HS-5 (cell line): ENCODE data around the gene CEP250.
A peak's percentile ranks its signal among the peaks of the same experiment; 100 is the strongest.

Experiments
- DNase-seq: peaks from one replicate; pipeline ENCODE4 v3.0.0-alpha.2; 2012; ENCODE audit warnings: low read depth

The CEP250 gene

DNA sequence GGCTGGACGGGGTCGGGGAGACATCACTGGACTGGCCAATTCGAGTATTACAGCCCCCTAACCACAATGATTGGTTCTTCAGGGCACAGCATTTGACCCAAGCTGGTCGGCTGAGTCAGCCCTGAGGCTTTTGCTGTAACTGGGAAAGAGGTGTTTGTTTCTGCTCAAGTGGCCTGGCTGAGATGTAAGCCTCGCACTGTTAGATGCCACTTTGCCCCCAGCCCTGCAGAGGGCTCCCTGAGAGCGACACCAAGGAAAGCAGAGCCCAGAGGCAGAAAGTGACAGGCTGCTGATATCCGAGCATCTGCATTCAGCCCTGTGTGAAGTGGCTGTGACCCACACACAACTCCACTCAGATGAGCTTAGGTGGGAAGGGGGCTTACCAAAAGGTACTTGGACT lies 105.9 kb downstream of the CEP250 start:
- DNase-seq: peak; percentile 4

DNA sequence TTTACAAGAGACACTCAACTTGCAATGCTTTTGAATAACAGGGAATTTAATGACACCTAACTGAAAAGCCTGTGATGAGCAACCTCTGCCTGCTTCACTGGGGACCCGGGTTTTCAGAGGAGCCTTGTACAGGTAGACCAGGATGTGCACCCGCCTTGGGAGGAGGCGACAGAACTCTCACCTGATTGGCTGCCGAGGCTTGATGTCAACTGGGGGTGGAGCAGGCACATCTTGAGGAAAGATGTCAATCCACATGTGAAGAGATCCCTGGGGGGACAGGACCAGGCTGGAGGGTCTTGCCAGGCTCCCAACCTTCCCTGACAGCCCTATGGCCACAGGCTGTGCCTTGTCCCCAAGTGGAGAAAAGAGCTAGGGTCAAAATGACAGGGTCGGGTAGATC lies 106.3 kb downstream of the CEP250 start:
- no peak for DNase-seq

DNA sequence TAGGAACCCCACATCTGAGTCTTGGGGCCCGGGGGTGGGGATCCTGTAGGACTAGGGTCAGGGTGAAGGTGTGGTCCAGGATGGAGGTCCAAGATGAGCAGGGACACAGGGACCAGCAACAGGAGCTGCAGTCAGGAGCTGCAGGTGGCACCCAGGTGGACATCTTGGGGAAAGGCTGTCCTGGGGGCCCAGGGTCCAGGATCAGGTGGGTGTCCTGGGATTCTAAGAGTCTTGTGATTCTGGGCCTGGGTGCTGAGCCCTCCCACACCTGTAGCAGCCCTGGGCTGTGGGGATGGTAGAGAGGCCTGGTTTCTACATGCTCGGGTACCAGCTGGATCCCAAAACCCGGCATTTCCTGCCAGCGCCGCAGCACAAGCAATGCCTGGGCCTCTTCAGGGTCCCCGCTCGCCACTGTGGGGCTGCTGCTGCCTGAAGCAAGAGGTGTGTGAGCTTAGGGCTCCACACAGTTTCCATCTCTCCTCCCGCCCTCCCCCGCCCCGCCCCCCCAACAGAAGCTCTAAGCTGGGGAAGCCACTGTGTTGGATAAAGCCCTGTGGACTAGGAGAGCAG lies 107.2 kb downstream of the CEP250 start:
- DNase-seq: no peak

DNA sequence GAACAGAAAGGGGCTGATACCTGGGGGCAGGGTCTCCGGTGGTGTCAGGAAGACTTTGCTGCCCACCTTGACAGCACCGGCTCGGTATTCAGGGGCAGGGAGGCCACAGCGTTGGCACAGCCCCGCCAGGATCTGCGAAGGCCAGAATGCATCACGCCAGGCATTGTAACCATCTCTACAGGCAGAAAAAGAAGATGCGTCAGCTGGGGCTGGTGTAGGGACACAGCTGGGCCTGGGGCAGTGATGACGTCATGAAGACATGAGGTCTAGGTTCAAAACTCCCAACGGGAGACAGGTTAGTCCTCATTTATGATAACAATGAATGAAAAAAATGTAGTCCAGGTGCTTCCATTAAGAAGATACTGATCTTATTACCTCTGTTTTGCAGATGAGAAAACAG lies 108.4 kb downstream of the CEP250 start:
- DNase-seq: no peak

DNA sequence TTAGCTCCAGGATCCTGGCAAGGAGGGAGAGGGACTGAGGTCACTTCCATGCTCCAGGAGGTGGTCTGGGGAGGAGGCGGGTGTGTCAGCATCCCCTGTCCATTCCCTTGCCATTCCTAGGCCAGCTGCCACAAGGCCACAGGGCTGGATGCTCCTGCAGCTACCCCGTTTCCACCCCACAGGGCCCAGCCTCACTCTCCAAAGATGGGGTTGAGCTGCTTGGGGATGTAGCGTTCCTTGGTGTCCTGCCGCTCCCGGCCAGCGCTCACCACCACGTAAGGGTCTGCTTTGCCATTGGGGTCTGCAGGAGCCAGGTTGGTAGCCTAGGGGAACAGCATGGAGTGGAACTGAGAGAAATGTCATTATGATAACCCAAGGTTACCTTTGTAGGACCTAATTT lies 109.5 kb downstream of the CEP250 start:
- no peak for DNase-seq

DNA sequence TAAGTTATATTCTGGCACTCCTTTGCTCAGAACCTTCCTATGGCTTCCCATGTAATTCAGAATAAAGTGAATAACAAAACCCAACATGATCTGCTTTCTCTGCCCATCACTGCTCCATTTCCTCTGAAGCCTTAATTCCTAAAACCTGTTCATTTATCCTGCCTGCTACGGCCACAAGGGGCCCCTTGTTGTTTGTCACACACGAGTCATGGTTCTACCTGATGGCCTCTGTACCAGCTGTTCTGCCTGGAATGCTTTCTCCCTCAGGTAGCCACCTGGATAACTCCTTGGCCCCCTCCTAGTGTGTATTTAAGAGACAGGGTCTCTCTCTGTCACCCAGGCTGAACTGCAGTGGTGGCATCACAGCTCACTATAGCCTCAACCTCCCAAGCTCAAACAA lies 113.2 kb downstream of the CEP250 start:
- DNase-seq: no peak
